ENCODE data around the gene RERE.

DNA sequence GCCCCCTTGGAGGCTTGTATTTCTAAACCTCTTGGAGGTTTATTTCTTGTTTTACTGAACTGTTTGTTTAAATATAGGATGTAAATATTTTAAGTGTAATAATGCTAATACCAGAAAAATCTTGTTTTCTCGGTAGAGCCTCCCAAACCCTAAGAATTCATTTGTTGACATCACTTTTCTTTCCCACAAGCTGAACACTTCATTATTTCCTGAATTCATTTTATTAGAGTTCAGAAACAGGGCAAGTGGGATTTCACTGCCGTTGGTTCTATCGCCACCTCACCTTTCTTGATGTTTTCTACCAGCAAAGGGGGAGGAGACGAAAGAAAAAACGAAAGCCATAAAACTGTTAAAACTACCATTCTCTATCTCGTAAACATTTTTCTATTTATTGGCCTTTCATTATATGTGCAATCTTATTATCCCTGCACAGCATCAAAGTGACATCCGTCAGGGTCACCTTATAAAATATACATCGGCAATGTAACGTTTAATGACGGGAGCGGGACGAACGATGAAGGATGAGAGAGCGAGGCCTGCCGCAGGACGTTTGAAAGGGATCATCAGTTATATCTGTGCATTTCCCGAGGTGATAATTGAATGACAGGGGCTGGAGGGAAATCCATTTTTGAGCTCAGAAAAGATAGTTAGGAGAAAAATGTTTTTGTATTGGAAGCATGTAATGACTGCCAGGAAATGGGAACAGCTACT is 440.0 kb downstream of the RERE start:
- TF ChIP-seq, protein P1, sequence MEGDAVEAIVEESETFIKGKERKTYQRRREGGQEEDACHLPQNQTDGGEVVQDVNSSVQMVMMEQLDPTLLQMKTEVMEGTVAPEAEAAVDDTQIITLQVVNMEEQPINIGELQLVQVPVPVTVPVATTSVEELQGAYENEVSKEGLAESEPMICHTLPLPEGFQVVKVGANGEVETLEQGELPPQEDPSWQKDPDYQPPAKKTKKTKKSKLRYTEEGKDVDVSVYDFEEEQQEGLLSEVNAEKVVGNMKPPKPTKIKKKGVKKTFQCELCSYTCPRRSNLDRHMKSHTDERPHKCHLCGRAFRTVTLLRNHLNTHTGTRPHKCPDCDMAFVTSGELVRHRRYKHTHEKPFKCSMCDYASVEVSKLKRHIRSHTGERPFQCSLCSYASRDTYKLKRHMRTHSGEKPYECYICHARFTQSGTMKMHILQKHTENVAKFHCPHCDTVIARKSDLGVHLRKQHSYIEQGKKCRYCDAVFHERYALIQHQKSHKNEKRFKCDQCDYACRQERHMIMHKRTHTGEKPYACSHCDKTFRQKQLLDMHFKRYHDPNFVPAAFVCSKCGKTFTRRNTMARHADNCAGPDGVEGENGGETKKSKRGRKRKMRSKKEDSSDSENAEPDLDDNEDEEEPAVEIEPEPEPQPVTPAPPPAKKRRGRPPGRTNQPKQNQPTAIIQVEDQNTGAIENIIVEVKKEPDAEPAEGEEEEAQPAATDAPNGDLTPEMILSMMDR (conservative IDR thresholded peaks at IDR 0.05 in 1 of 2, IDR thresholded peaks at IDR 0.05 in 1 of 2; ENCODE audit: extremely low read depth in 1 of 2, insufficient read depth in 1 of 2, low read depth in 1 of 2, low read length in 2 of 2): no peak
- TF ChIP-seq EZH2 (IDR thresholded peaks at IDR 0.05; ENCODE audit: borderline replicate concordance, low read length): no peak
